Neuronal stem cell (in vitro differentiated cells): ENCODE data around the gene RAPGEF5.

Experiments used
- DNase-seq: peaks from one replicate; pipeline ENCODE4 v3.0.0-alpha.2; 2013; ENCODE audit warnings: low spot score
- H2AFZ ChIP-seq: one replicate; pipeline ENCODE4 v1.6.1; 2013; ENCODE audit warnings: mild to moderate bottlenecking, low read length, inconsistent platforms
- H2AK5ac ChIP-seq: 2 replicates; pipeline ENCODE4 v1.6.1; 2013; ENCODE audit warnings: low read depth, mild to moderate bottlenecking, inconsistent platforms, low read length, moderate library complexity, mixed read lengths
- H2BK120ac ChIP-seq: 2 replicates; pipeline ENCODE4 v1.6.1; 2013; ENCODE audit warnings: low read depth, mild to moderate bottlenecking, inconsistent platforms, low read length, moderate library complexity, mixed read lengths
- H2BK12ac ChIP-seq: one replicate; pipeline ENCODE4 v1.6.1; 2013; ENCODE audit warnings: low read length, inconsistent platforms
- H2BK15ac ChIP-seq: 2 replicates; pipeline ENCODE4 v1.6.1; 2013; ENCODE audit warnings: mild to moderate bottlenecking, low read length, inconsistent platforms, mixed read lengths
- H2BK5ac ChIP-seq: one replicate; pipeline ENCODE4 v1.6.1; 2013; ENCODE audit warnings: inconsistent platforms, mild to moderate bottlenecking, low read length, moderate library complexity
- H3K14ac ChIP-seq: one replicate; pipeline ENCODE4 v1.6.1; 2013; ENCODE audit warnings: low read length, inconsistent platforms
- H3K18ac ChIP-seq: 2 replicates; pipeline ENCODE4 v1.6.1; 2013; ENCODE audit warnings: low read length, inconsistent platforms
- H3K23ac ChIP-seq: 2 replicates; pipeline ENCODE4 v1.6.1; 2013; ENCODE audit warnings: low read depth, mild to moderate bottlenecking, mixed read lengths, low read length, inconsistent platforms; ENCODE audit not compliant: poor library complexity
- H3K27ac ChIP-seq: replicated peaks from 3 replicates; pipeline ENCODE4 v1.5.1; 2013; ENCODE audit warnings: low read length, inconsistent platforms
- H3K27me3 ChIP-seq, 3 experiments: 2 replicates each; pipeline ENCODE4 v1.6.1; 2013; ENCODE audit warnings: low read length in 3 of 3, mild to moderate bottlenecking in 2 of 3, inconsistent platforms in 1 of 3, low read depth in 1 of 3, mixed read lengths in 1 of 3, moderate library complexity in 1 of 3; ENCODE audit not compliant: control insufficient read depth in 3 of 3, insufficient read depth in 3 of 3
- H3K36me3 ChIP-seq, 2 donors: replicated peaks in 1 of 2; 2 replicates each; pipeline ENCODE4 v1.6.1; 2013; ENCODE audit warnings: low read length in 2 of 2; ENCODE audit not compliant: control insufficient read depth in 2 of 2, insufficient read depth in 2 of 2
- H3K4ac ChIP-seq: 2 replicates; pipeline ENCODE4 v1.6.1; 2013; ENCODE audit warnings: inconsistent platforms, mild to moderate bottlenecking, low read length, moderate library complexity
- H3K4me1 ChIP-seq, 2 donors: 1 replicate in 1 of 2; 2 replicates in 1 of 2; pipeline ENCODE4 v1.6.1; 2013; ENCODE audit warnings: low read length in 2 of 2, low read depth in 1 of 2; ENCODE audit not compliant: control insufficient read depth in 2 of 2, insufficient read depth in 1 of 2
- H3K4me2 ChIP-seq: one replicate; pipeline ENCODE4 v1.6.1; 2013; ENCODE audit warnings: mild to moderate bottlenecking, low read length, inconsistent platforms; ENCODE audit not compliant: insufficient read depth, poor library complexity, severe bottlenecking
- H3K4me3 ChIP-seq, 2 donors: 2 replicates each; pipeline ENCODE4 v1.5.1; 2013; ENCODE audit warnings: low read length in 2 of 2, mild to moderate bottlenecking in 2 of 2, inconsistent platforms in 1 of 2, moderate library complexity in 1 of 2
- H3K79me1 ChIP-seq: one replicate; pipeline ENCODE4 v1.6.1; 2013; ENCODE audit warnings: low read depth, mild to moderate bottlenecking, inconsistent platforms, low read length, moderate library complexity
- H3K9ac ChIP-seq: one replicate; pipeline ENCODE4 v1.6.1; 2013; ENCODE audit warnings: mild to moderate bottlenecking, low read depth, low read length, inconsistent platforms; ENCODE audit not compliant: poor library complexity
- H3K9me3 ChIP-seq, 2 donors: replicated peaks in 1 of 2; 2 replicates each; pipeline versions ENCODE3 to v1.6.1; 2013; ENCODE audit warnings: low read length in 2 of 2, mild to moderate bottlenecking in 2 of 2, inconsistent platforms in 1 of 2, low read depth in 1 of 2, mixed read lengths in 1 of 2, moderate library complexity in 1 of 2; ENCODE audit not compliant: control insufficient read depth in 2 of 2, insufficient read depth in 1 of 2
- H4K8ac ChIP-seq: one replicate; pipeline ENCODE4 v1.6.1; 2013; ENCODE audit warnings: low read depth, mild to moderate bottlenecking, inconsistent platforms, low read length, moderate library complexity
- H4K91ac ChIP-seq: one replicate; pipeline ENCODE4 v1.6.1; 2013; ENCODE audit warnings: low read length, low read depth, mild to moderate bottlenecking, inconsistent platforms; ENCODE audit not compliant: poor library complexity
- WGBS, 2 donors: extraction: QIAGEN DNeasy Blood & Tissue Kit; methylation state at CpG; one replicate each; pipeline ENCODE4 v1.1.7; 2013; ENCODE audit warnings: missing lambda C conversion rate in 2 of 2, mixed read lengths in 1 of 2; ENCODE audit not compliant: insufficient read length in 2 of 2, insufficient replicate concordance in 1 of 2; ENCODE audit errors: extremely low coverage in 2 of 2; 5-methylcytosine and 5-hydroxymethylcytosine counted together

RAPGEF5 gene

GRCh38 chr7:22219036-22219435, 137.9 kb downstream of the RAPGEF5 start:
- Histone ChIP-seq H4K91ac (no peak overlapping the region), H3K27me3 (no peaks in the 10 kb centered on the region), H3K4me2 (no peak overlapping the region), H3K14ac (no peak overlapping the region), H3K79me1 (no peaks in the 10 kb centered on the region), H4K8ac (no peak overlapping the region), H3K36me3 (no peaks in the 10 kb centered on the region), H3K23ac (no peak overlapping the region), H2AK5ac (no peak overlapping the region), H3K9me3 (peaks cover 0 to 2% of the 10 kb centered on the region in 2 donors), H2BK120ac (no peak overlapping the region), H2BK15ac (no peak overlapping the region), H2BK12ac (no peak overlapping the region), H3K4me3 (no peak overlapping the region), H2AFZ (peak overlapping the region; percentile 39), H3K9ac (no peak overlapping the region), H3K18ac (no peak overlapping the region), H3K4me1 (peaks cover 0 to 5% of the 10 kb centered on the region in 2 donors), H2BK5ac (no peak overlapping the region), H3K4ac (no peak overlapping the region), H3K27ac (no peak overlapping the region)
- no CpG with 5 or more reads among the region's 4 CpGs for WGBS, 2 donors
- DNase-seq = no peak

- H3K36me3 ChIP-seq = no peaks in the 10 kb centered on the region
- H2AK5ac ChIP-seq = no peak overlapping the region
- H2BK12ac ChIP-seq = no peak overlapping the region
- H2AFZ ChIP-seq = no peak overlapping the region
- no peaks in the 10 kb centered on the region for H3K9me3 ChIP-seq
- H4K91ac ChIP-seq = no peak overlapping the region
- no peak overlapping the region for H3K4me2 ChIP-seq
- H3K23ac ChIP-seq = no peak overlapping the region
- WGBS, 2 donors = no CpG with 5 or more reads among the region's 4 CpGs
- no peak overlapping the region for H3K14ac ChIP-seq
- H2BK15ac ChIP-seq = no peak overlapping the region
- no peak overlapping the region for H3K27ac ChIP-seq
- DNase-seq = no peak
- no peak overlapping the region for H3K4ac ChIP-seq
- no peaks in the 10 kb centered on the region for H3K27me3 ChIP-seq
- no peak overlapping the region for H3K9ac ChIP-seq
- H3K4me1 ChIP-seq = peaks cover 0 to 7% of the 10 kb centered on the region in 2 donors
- no peak overlapping the region for H2BK120ac ChIP-seq
- no peak overlapping the region for H3K18ac ChIP-seq
- H2BK5ac ChIP-seq = no peak overlapping the region
- H3K79me1 ChIP-seq = no peaks in the 10 kb centered on the region
- H3K4me3 ChIP-seq = no peak overlapping the region
- no peak overlapping the region for H4K8ac ChIP-seq
These were observed 140.0 kb downstream of the RAPGEF5 start for GRCh38 chr7:22216832-22217475.

GRCh38 chr7:22216309-22216708, 140.6 kb downstream of the RAPGEF5 start:
- H4K91ac ChIP-seq = no peak overlapping the region
- H3K4ac ChIP-seq = no peak overlapping the region
- H2BK15ac ChIP-seq = no peak overlapping the region
- H3K18ac ChIP-seq = no peak overlapping the region
- WGBS, 2 donors = no CpG with 5 or more reads among the region's 1 CpG
- no peaks in the 10 kb centered on the region for H3K27me3 ChIP-seq
- no peak overlapping the region for H2BK120ac ChIP-seq
- H3K23ac ChIP-seq = no peak overlapping the region
- H2BK5ac ChIP-seq = no peak overlapping the region
- no peaks in the 10 kb centered on the region for H3K36me3 ChIP-seq
- no peak overlapping the region for H2BK12ac ChIP-seq
- no peak overlapping the region for H3K4me2 ChIP-seq
- H3K9me3 ChIP-seq = no peaks in the 10 kb centered on the region
- H3K79me1 ChIP-seq = no peaks in the 10 kb centered on the region
- H3K4me3 ChIP-seq = no peak overlapping the region
- no peak overlapping the region for H4K8ac ChIP-seq
- DNase-seq = no peak
- H3K14ac ChIP-seq = no peak overlapping the region
- no peak overlapping the region for H2AFZ ChIP-seq
- H2AK5ac ChIP-seq = no peak overlapping the region
- H3K9ac ChIP-seq = no peak overlapping the region
- H3K27ac ChIP-seq = no peak overlapping the region
- H3K4me1 ChIP-seq = peaks cover 0 to 10% of the 10 kb centered on the region in 2 donors

GRCh38 chr7:22214000-22214399, 143.0 kb downstream of the RAPGEF5 start:
- Histone ChIP-seq H2BK120ac (no peak overlapping the region), H2BK5ac (no peak overlapping the region), H3K23ac (no peak overlapping the region), H3K9me3 (no peaks in the 10 kb centered on the region), H3K4me3 (no peak overlapping the region), H3K14ac (no peak overlapping the region), H2BK15ac (no peak overlapping the region), H3K27me3 (no peaks in the 10 kb centered on the region), H3K79me1 (no peaks in the 10 kb centered on the region), H3K4me2 (no peak overlapping the region), H4K8ac (no peak overlapping the region), H2AK5ac (no peak overlapping the region), H3K9ac (no peak overlapping the region), H3K18ac (no peak overlapping the region), H3K4me1 (peaks cover 4 to 13% of the 10 kb centered on the region in 2 donors), H3K27ac (no peak overlapping the region), H3K36me3 (no peaks in the 10 kb centered on the region), H2AFZ (no peak overlapping the region), H2BK12ac (no peak overlapping the region), H3K4ac (no peak overlapping the region), H4K91ac (no peak overlapping the region)
- DNase-seq = no peak
- no CpG with 5 or more reads among the region's 3 CpGs for WGBS, 2 donors
